Body of pancreas (tissue), 4 donors: ENCODE data around the gene TRAPPC6A. TPM values are rescaled to one million over a fixed set of nuclear protein-coding genes. Genes with fewer than 3 reads are reported as not detected.

Source experiments
- ATAC-seq: fragments of 150-250 bp; one replicate; pipeline ENCODE4 v1.9.1; 2016
- DNase-seq, 4 donors: peaks; one replicate each; pipeline ENCODE4 v3.0.0-alpha.2; 2019
- H3K27ac ChIP-seq, 4 donors: fragments of 200-600 bp; sonication (generic); 1 replicate in 3 of 4; 2 replicates in 1 of 4; pipeline versions ENCODE4 v1.5.1 to v1.6.1; 2016 to 2019; ENCODE audit warnings: mild to moderate bottlenecking in 1 of 4, mixed read lengths in 1 of 4, moderate library complexity in 1 of 4
- H3K27me3 ChIP-seq, 2 donors: fragments of 200-600 bp; sonication (generic); one replicate each; pipeline ENCODE4 v1.6.0; 2016; ENCODE audit warnings: mild to moderate bottlenecking in 1 of 2
- H3K36me3 ChIP-seq, 2 donors: fragments of 200-600 bp; sonication (generic); replicated peaks in 1 of 2; 2 replicates each; pipeline ENCODE4 v1.5.1; 2016; ENCODE audit warnings: low read depth in 2 of 2; ENCODE audit not compliant: insufficient read depth in 1 of 2
- H3K4me1 ChIP-seq: fragments of 200-600 bp; sonication (generic); one replicate; pipeline ENCODE4 v1.6.0; 2016
- H3K4me3 ChIP-seq, 2 donors: fragments of 200-600 bp; sonication (generic); 1 replicate in 1 of 2; 2 replicates in 1 of 2; pipeline ENCODE4 v1.5.1; 2016 to 2019
- H3K9me3 ChIP-seq, 3 donors: fragments of 200-600 bp; sonication (generic); 1 replicate in 2 of 3; 2 replicates in 1 of 3; pipeline ENCODE4 v1.5.1; 2016
- POLR2A ChIP-seq, 3 donors: fragments of 450-650 bp; IDR thresholded peaks; one replicate each; pipeline ENCODE4 v1.6.1; 2016; ENCODE audit warnings: antibody characterized with exemption in 3 of 3, mild to moderate bottlenecking in 2 of 3
- WGBS, 2 donors: methylation state at CpG; one replicate each; pipeline ENCODE4 v1.1.5; 2017; 5-methylcytosine and 5-hydroxymethylcytosine counted together
- intact Hi-C: fragments of 100-400 bp; cut with DNase I; formaldehyde crosslinking; loops from one replicate; pipeline ENCODE4 v1.15.1; 2023
- total RNA-seq, 2 donors: library from RNA; depleted of rRNA; stranded (reverse); fragments of >200 nt; gene quantifications; one replicate each; pipeline ENCODE4 v1.1.0, GENCODE V29; 2016
- TF ChIP-seq, protein P1 (sequence below), 7 experiments: fragments of 450-650 bp in 4 of 7; fragments of 200-600 bp in 3 of 7; sonication (generic) in 3 of 7; IDR thresholded peaks; one replicate each; pipeline ENCODE4 v1.5.1; 2016 to 2019; ENCODE audit warnings: antibody characterized with exemption in 7 of 7

The TRAPPC6A gene
- total RNA-seq, 2 donors from 2014 or later: 8.3 TPM; not detected in 1

DNA sequence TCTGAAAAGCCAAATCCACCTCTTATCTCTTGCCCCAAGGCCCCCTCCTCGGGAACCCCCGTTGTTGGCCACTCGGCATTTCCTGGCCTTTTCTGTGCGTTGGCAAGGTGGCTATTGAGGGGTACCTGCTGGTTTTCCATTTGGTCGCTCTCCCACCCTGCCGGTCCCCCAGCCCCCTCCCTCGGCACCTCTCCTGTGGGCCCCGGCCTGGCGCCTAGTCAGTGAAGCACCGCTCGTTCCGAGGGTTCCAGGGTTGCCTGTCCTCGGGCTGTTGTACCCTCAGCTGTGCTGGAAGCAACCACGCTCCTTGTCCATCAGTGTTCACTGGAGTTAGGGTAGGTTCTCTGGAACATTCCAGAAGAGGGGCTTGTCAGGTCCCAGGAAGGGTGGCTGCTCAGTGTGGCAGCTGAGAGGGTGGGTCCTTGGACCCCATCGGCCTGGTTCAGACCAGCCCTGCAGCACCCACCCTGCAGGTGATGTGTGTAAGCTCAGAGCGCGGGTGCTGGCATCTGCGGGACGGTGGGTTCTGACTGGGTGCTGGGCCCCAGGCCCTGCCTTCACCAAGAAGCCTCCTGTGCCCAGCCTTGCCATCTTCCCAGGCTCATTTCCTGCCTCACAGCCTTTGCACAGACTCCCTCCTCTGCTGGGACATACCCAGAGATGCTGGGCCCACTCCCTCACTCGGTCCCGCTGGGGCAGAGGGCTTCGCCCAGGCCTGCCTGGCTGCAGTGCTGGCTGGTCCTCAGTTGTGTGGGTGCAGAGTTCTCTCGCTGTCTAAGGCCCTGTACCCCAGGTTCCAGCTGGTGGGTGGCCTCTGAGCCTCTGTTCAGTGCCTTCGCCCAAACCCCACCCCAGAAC, 38.5 kb downstream of the TRAPPC6A start:
- DNase-seq (no peak), ATAC-seq (no peak)
- peaks cover 14% of the 10 kb centered on the region for H3K4me1 ChIP-seq
- intact Hi-C loops: no loop called here
- 89 to 91% methylated on average over 19 to 24 of the region's 24 CpGs for WGBS, 2 donors
- no peaks in the 10 kb centered on the region for H3K27me3 ChIP-seq
- no peak overlapping the region for H3K4me3 ChIP-seq
- TF ChIP-seq, protein P1, sequence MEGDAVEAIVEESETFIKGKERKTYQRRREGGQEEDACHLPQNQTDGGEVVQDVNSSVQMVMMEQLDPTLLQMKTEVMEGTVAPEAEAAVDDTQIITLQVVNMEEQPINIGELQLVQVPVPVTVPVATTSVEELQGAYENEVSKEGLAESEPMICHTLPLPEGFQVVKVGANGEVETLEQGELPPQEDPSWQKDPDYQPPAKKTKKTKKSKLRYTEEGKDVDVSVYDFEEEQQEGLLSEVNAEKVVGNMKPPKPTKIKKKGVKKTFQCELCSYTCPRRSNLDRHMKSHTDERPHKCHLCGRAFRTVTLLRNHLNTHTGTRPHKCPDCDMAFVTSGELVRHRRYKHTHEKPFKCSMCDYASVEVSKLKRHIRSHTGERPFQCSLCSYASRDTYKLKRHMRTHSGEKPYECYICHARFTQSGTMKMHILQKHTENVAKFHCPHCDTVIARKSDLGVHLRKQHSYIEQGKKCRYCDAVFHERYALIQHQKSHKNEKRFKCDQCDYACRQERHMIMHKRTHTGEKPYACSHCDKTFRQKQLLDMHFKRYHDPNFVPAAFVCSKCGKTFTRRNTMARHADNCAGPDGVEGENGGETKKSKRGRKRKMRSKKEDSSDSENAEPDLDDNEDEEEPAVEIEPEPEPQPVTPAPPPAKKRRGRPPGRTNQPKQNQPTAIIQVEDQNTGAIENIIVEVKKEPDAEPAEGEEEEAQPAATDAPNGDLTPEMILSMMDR (IDR thresholded peaks at IDR 0.05): no peak
- TF ChIP-seq POLR2A (IDR thresholded peaks at IDR 0.05): no peak
- no peak overlapping the region for H3K27ac ChIP-seq
- peaks cover 4 to 7% of the 10 kb centered on the region in 2 donors for H3K36me3 ChIP-seq
- no peaks in the 10 kb centered on the region for H3K9me3 ChIP-seq

GRCh38 chr19:45138303-45138751, 39.7 kb downstream of the TRAPPC6A start:
- peaks cover 14% of the 10 kb centered on the region for H3K4me1 ChIP-seq
- intact Hi-C loops: no loop called here
- H3K36me3 ChIP-seq: peaks cover 4 to 7% of the 10 kb centered on the region in 2 donors
- no peak overlapping the region for H3K27ac ChIP-seq
- no peak for DNase-seq
- no peak for ATAC-seq
- H3K27me3 ChIP-seq: no peaks in the 10 kb centered on the region
- H3K4me3 ChIP-seq: no peak overlapping the region
- H3K9me3 ChIP-seq: no peaks in the 10 kb centered on the region
- WGBS, 2 donors: 87 to 88% methylated on average over 8 to 11 of the region's 11 CpGs
- TF ChIP-seq, protein P1 (IDR thresholded peaks at IDR 0.05): no peak

DNA sequence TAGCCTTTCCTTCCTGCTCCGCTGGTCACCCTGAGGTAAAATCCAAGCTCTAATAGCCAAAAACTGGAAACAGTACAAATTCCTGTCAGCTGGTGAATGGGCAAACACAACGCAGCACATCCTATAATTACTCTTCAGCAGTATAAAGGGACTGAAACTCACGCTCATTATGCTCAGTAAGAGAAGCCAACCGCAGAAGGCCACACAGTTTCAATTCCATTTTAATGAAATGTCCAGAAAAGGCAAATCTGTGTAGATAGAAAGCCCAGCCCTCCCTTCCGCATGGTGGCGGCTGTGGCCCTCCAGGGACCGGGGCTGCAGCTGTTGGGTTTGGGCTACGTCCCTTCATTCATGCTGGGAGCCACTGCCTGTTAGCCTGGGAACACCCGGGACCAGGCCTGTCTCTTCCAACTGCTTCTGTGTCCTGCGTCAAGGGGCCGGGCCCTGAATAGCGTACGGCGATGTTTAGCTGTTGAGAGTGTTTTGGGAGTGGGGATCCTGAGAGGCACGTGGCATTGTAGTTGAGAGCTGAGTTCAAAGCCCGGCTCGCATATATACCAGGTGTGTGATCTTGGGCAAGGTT, 40.8 kb downstream of the TRAPPC6A start:
- TF ChIP-seq, protein P1 (IDR thresholded peaks at IDR 0.05): no peak
- no peak for TF ChIP-seq POLR2A (IDR thresholded peaks at IDR 0.05)
- Histone ChIP-seq H3K4me1 (peaks cover 14% of the 10 kb centered on the region), H3K27ac (no peak overlapping the region), H3K4me3 (no peak overlapping the region), H3K9me3 (no peaks in the 10 kb centered on the region), H3K36me3 (peaks cover under 1 to 4% of the 10 kb centered on the region in 2 donors), H3K27me3 (no peaks in the 10 kb centered on the region)
- DNase-seq (no peak), ATAC-seq (no peak)
- intact Hi-C loops: no loop called here
- 75 to 78% methylated on average over 15 to 17 of the region's 17 CpGs for WGBS, 2 donors

DNA sequence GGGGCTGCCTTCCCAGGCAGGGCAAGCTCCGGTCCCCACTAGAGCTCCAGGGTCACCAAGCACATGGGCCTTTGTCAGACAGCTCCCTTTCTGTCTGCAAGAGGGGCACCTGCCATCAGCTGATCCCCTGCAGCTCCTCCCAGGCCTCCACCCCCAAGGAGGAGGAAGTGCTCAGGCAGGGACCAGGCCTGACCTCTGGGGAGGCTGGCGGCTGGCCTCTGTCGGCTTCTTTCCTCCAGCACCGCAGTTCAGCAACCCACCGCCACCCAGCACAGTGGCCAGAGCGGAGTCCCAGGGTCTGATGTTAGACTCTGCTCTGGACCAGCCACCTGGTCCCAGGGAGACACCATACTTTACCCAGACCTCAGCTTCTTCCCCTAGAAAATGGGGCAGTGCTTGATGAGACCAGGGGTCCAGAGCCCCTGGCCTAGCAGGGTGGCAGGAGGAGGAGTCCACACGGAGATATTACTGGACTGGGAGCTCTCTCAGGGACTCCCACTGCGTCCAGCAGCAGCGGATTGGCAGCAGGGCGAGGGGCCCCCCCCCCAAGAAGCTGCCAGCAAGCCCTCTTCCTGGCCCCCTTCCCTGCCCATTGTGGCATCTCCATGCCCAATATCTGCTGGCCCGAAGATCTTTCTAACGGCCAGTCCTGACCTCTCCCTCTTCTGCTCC, 41.4 kb downstream of the TRAPPC6A start:
- H3K4me3 ChIP-seq: no peak overlapping the region
- no peak for ATAC-seq
- DNase-seq: no peak
- intact Hi-C loops: no loop called here
- peaks cover 0 to 2% of the 10 kb centered on the region in 2 donors for H3K36me3 ChIP-seq
- TF ChIP-seq POLR2A (IDR thresholded peaks at IDR 0.05): no peak
- TF ChIP-seq, protein P1 (IDR thresholded peaks at IDR 0.05): no peak
- no peak overlapping the region for H3K27ac ChIP-seq
- WGBS, 2 donors: 75 to 81% methylated on average over 9 to 12 of the region's 12 CpGs
- H3K27me3 ChIP-seq: no peaks in the 10 kb centered on the region
- peaks cover 14% of the 10 kb centered on the region for H3K4me1 ChIP-seq
- no peaks in the 10 kb centered on the region for H3K9me3 ChIP-seq
